Gastrocnemius medialis (tissue), 4 donors: ENCODE data around the gene SERPINE1. TPM values are rescaled to one million over a fixed set of nuclear protein-coding genes. Genes with fewer than 3 reads are reported as not detected.

Source experiments
- ATAC-seq, 2 donors: fragments of 150-250 bp; one replicate each; pipeline ENCODE4 v1.9.1; 2016
- DNase-seq, 2 donors: peaks; one replicate each; pipeline ENCODE4 v3.0.0-alpha.2; 2019
- H3K27ac ChIP-seq, 4 donors: fragments of 200-600 bp; sonication (generic); 1 replicate in 1 of 4; 2 replicates in 3 of 4; pipeline ENCODE4 v1.5.1; 2016 to 2018; ENCODE audit warnings: mild to moderate bottlenecking in 2 of 4, moderate library complexity in 1 of 4
- H3K27me3 ChIP-seq, 3 donors: fragments of 200-600 bp; sonication (generic) in 2 of 3; 1 replicate in 1 of 3; 2 replicates in 2 of 3; pipeline versions ENCODE4 v1.5.1 to v1.6.0; 2016 to 2019; ENCODE audit warnings: mild to moderate bottlenecking in 1 of 3, moderate library complexity in 1 of 3
- H3K36me3 ChIP-seq, 2 donors: fragments of 200-600 bp; sonication (generic) in 1 of 2; one replicate each; pipeline ENCODE4 v1.5.1; 2017 to 2018
- H3K4me1 ChIP-seq, 2 donors: fragments of 200-600 bp; sonication (generic) in 1 of 2; one replicate each; pipeline ENCODE4 v1.5.1; 2016 to 2017; ENCODE audit warnings: mild to moderate bottlenecking in 2 of 2
- H3K4me3 ChIP-seq, 4 donors: fragments of 200-600 bp; sonication (generic) in 3 of 4; 1 replicate in 1 of 4; 2 replicates in 3 of 4; pipeline ENCODE4 v1.5.1; 2016 to 2019; ENCODE audit warnings: mild to moderate bottlenecking in 2 of 4
- H3K9me3 ChIP-seq, 3 donors: fragments of 200-600 bp; sonication (generic) in 2 of 3; 1 replicate in 1 of 3; 2 replicates in 2 of 3; pipeline ENCODE4 v1.5.1; 2016 to 2019
- POLR2A ChIP-seq, 2 donors: fragments of 450-650 bp; IDR thresholded peaks; one replicate each; pipeline ENCODE4 v1.6.1; 2017; ENCODE audit warnings: antibody characterized with exemption in 2 of 2, mild to moderate bottlenecking in 2 of 2, moderate library complexity in 2 of 2
- in situ Hi-C, 4 donors: fragments of 200-750 bp; cut with MboI; loops; one replicate each; pipeline versions ENCODE4 v1.15.0 to v1.8.0; 2017; ENCODE audit warnings: low sequenced_read_pairs in 4 of 4
- intact Hi-C: fragments of 100-400 bp; cut with DNase I; formaldehyde crosslinking; loops from one replicate; pipeline ENCODE4 v1.15.1; 2023; ENCODE audit warnings: low total_unique reads
- total RNA-seq, 4 donors: library from RNA; depleted of rRNA; stranded (reverse); fragments of >200 nt; gene quantifications; one replicate each; pipeline versions ENCODE4 v1.1.0 to v1.2.3, GENCODE V29; 2016
- TF ChIP-seq, protein P1 (sequence below), 5 experiments: fragments of 450-650 bp in 3 of 5; fragments of 200-600 bp in 2 of 5; sonication (generic) in 2 of 5; IDR thresholded peaks in 4 of 5; conservative IDR thresholded peaks in 1 of 5; 1 replicate in 4 of 5; 2 replicates in 1 of 5; pipeline ENCODE4 v1.5.1; 2016 to 2019; ENCODE audit warnings: antibody characterized with exemption in 5 of 5, mild to moderate bottlenecking in 3 of 5, moderate library complexity in 3 of 5

The SERPINE1 gene
- total RNA-seq, 4 donors from 2014 or later, result 5.9 to 21.7 (median 12.3) TPM

- TF ChIP-seq POLR2A (IDR thresholded peaks at IDR 0.05), result no peak
- TF ChIP-seq, protein P1, sequence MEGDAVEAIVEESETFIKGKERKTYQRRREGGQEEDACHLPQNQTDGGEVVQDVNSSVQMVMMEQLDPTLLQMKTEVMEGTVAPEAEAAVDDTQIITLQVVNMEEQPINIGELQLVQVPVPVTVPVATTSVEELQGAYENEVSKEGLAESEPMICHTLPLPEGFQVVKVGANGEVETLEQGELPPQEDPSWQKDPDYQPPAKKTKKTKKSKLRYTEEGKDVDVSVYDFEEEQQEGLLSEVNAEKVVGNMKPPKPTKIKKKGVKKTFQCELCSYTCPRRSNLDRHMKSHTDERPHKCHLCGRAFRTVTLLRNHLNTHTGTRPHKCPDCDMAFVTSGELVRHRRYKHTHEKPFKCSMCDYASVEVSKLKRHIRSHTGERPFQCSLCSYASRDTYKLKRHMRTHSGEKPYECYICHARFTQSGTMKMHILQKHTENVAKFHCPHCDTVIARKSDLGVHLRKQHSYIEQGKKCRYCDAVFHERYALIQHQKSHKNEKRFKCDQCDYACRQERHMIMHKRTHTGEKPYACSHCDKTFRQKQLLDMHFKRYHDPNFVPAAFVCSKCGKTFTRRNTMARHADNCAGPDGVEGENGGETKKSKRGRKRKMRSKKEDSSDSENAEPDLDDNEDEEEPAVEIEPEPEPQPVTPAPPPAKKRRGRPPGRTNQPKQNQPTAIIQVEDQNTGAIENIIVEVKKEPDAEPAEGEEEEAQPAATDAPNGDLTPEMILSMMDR (IDR thresholded peaks at IDR 0.05 in 4 of 5, conservative IDR thresholded peaks at IDR 0.05 in 1 of 5), result no peak
- intact Hi-C loops (no loop called here), in situ Hi-C loops (no loop called here)
- DNase-seq (no peak), ATAC-seq (no peak)
- no peak overlapping the region for H3K4me3 ChIP-seq
- no peaks in the 10 kb centered on the region for H3K9me3 ChIP-seq
- no peaks in the 10 kb centered on the region for H3K36me3 ChIP-seq
- H3K27ac ChIP-seq, result no peak overlapping the region
- peaks cover 91 to 100% (median 98%) of the 10 kb centered on the region in 3 donors for H3K27me3 ChIP-seq
- H3K4me1 ChIP-seq, result peaks cover 8 to 25% of the 10 kb centered on the region in 2 donors
Observed at GRCh38 chr7:101175664-101176063, 48.8 kb downstream of the SERPINE1 start.

DNA sequence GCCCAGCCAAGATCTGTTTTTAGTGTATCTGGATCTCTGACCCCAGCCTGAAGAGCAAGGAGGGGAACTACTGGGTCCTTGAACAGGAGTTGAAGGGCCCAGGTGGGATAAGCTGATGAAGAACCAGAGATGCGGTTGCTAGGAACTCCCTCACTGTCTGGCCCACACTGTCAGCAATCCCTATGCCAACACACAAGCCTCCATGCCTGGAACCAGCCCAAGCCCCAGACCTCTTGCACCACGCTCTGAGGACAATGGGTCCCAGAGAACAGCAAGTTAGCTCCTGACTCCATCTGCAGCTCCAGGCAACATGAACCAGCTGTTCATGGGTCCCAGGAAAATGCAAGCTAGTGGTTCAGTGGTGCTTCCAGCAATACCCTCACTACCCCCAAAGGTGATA lies 50.7 kb downstream of the SERPINE1 start:
- Histone ChIP-seq H3K36me3 (no peaks in the 10 kb centered on the region), H3K4me3 (no peak overlapping the region), H3K27me3 (peaks cover 79 to 93% (median 86%) of the 10 kb centered on the region in 3 donors), H3K9me3 (no peaks in the 10 kb centered on the region), H3K27ac (no peak overlapping the region), H3K4me1 (peaks cover 8 to 19% of the 10 kb centered on the region in 2 donors)
- no peak for TF ChIP-seq POLR2A (IDR thresholded peaks at IDR 0.05)
- TF ChIP-seq, protein P1 (IDR thresholded peaks at IDR 0.05 in 4 of 5, conservative IDR thresholded peaks at IDR 0.05 in 1 of 5), result no peak
- in situ Hi-C loops, result no loop called here
- DNase-seq (no peak), ATAC-seq (no peak)
- intact Hi-C loops, result no loop called here

- Histone ChIP-seq H3K27me3 (peaks cover 64 to 78% (median 73%) of the 10 kb centered on the region in 3 donors), H3K4me3 (no peak overlapping the region), H3K36me3 (no peaks in the 10 kb centered on the region), H3K27ac (no peak overlapping the region), H3K4me1 (peaks cover 0 to 4% of the 10 kb centered on the region in 2 donors), H3K9me3 (no peaks in the 10 kb centered on the region)
- DNase-seq (no peak), ATAC-seq (no peak)
- in situ Hi-C loops (no loop called here), intact Hi-C loops (no loop called here)
- TF ChIP-seq, protein P1 (IDR thresholded peaks at IDR 0.05 in 4 of 5, conservative IDR thresholded peaks at IDR 0.05 in 1 of 5), result no peak
- no peak for TF ChIP-seq POLR2A (IDR thresholded peaks at IDR 0.05)
Observed at GRCh38 chr7:101179117-101179516, 52.2 kb downstream of the SERPINE1 start.

- no peak overlapping the region for H3K4me3 ChIP-seq
- H3K36me3 ChIP-seq, result no peaks in the 10 kb centered on the region
- in situ Hi-C loops (no loop called here), intact Hi-C loops (no loop called here)
- ATAC-seq, result no peak
- H3K27ac ChIP-seq, result no peak overlapping the region
- peaks cover 0 to 3% of the 10 kb centered on the region in 2 donors for H3K4me1 ChIP-seq
- no peak for TF ChIP-seq POLR2A (IDR thresholded peaks at IDR 0.05)
- TF ChIP-seq, protein P1 (IDR thresholded peaks at IDR 0.05 in 4 of 5, conservative IDR thresholded peaks at IDR 0.05 in 1 of 5), result no peak
- DNase-seq, result no peak
- no peaks in the 10 kb centered on the region for H3K9me3 ChIP-seq
- H3K27me3 ChIP-seq, result peaks cover 59 to 75% (median 72%) of the 10 kb centered on the region in 3 donors
Observed at GRCh38 chr7:101179713-101180112, 52.8 kb downstream of the SERPINE1 start.
